Measurements from ENCODE around the gene HLA-DMB.

Gene HLA-DMB

DNA sequence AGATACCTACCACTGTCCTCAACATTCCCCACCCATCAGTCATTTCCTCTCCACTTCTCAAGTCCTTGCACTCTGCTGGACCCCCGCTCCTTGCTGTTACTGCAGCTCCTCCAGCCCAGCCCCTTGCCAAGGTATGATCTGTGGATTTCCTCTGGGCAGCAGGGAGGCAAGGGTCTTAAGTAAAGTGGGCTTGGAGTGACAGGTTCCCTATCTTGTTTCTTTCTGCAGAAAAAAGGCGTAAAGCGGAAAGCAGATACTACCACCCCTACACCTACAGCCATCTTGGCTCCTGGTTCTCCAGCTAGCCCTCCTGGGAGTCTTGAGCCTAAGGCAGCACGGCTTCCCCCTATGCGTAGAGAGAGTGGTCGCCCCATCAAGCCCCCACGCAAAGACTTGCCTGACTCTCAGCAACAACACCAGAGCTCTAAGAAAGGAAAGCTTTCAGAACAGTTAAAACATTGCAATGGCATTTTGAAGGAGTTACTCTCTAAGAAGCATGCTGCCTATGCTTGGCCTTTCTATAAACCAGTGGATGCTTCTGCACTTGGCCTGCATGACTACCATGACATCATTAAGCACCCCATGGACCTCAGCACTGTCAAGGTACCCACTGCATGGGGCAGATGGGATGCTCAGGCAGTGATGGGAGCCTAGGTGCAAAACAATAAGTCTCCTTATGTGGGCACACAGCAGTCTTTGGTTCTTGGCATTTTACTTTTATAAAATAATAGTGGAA lies 35.7 kb upstream of the HLA-DMB start:
- H3K27me3 ChIP-seq (ENCODE audit: insufficient read depth, low read length): no peaks in the 10 kb centered on the region
- H3K4me3 ChIP-seq (ENCODE audit: low read length): no peak overlapping the region
- H2AFZ ChIP-seq (ENCODE audit: low read depth, low read length): no peak overlapping the region
- H3K9me3 ChIP-seq (ENCODE audit: low read length): no peaks in the 10 kb centered on the region
- peaks cover 24% of the 10 kb centered on the region for H3K4me1 ChIP-seq (ENCODE audit: insufficient read depth, low read length)
- peaks cover 90% of the 10 kb centered on the region for H3K36me3 ChIP-seq (ENCODE audit: insufficient read depth, low read length)

DNA sequence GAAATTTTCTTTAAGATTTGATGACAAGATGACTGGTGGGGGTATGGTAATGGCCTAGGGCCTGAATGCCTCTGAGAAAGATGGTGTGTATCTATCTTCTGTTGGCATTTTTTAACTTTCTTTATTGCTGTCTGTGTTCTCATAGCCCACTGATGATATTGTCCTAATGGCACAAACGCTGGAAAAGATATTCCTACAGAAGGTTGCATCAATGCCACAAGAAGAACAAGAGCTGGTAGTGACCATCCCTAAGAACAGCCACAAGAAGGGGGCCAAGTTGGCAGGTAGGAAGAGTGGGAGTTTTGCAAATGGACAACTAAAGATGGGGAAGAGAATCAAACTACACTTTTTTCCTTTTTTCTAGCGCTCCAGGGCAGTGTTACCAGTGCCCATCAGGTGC lies 35.1 kb upstream of the HLA-DMB start:
- H3K27me3 ChIP-seq (ENCODE audit: insufficient read depth, low read length): no peaks in the 10 kb centered on the region
- peaks cover 83% of the 10 kb centered on the region for H3K36me3 ChIP-seq (ENCODE audit: insufficient read depth, low read length)
- H3K9me3 ChIP-seq (ENCODE audit: low read length): no peaks in the 10 kb centered on the region
- H2AFZ ChIP-seq (ENCODE audit: low read depth, low read length): no peak overlapping the region
- peak overlapping the region; percentile 66 for H3K4me3 ChIP-seq (ENCODE audit: low read length)
- H3K4me1 ChIP-seq (ENCODE audit: insufficient read depth, low read length): peaks cover 24% of the 10 kb centered on the region

- H3K4me3 ChIP-seq (ENCODE audit: low read length): peak overlapping the region; percentile 66
- H3K4me1 ChIP-seq (ENCODE audit: insufficient read depth, low read length): peaks cover 24% of the 10 kb centered on the region
- no peaks in the 10 kb centered on the region for H3K9me3 ChIP-seq (ENCODE audit: low read length)
- H3K27me3 ChIP-seq (ENCODE audit: insufficient read depth, low read length): no peaks in the 10 kb centered on the region
- H3K36me3 ChIP-seq (ENCODE audit: insufficient read depth, low read length): peaks cover 72% of the 10 kb centered on the region
- no peak overlapping the region for H2AFZ ChIP-seq (ENCODE audit: low read depth, low read length)
These were observed 33.9 kb upstream of the HLA-DMB start for GRCh38 chr6:32974541-32975308.

DNA sequence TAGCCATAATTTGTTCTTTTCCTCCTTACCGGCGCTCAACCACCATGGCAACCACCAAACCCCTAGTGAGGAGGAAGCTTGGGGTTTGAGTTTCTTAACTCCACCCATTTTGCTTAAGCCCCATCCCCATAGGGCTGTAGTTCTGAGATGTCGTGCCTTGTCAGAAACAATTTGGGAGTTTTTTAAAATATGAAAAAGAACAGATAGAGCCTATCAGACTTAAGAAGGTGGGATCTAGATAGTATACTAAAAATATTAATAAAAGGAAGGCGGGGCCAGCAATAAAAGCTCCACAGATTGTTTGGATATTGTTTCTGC lies 33.1 kb upstream of the HLA-DMB start:
- Histone ChIP-seq H3K4me3 (ENCODE audit: low read length) (peak overlapping the region; percentile 66), H3K27me3 (ENCODE audit: insufficient read depth, low read length) (no peaks in the 10 kb centered on the region), H2AFZ (ENCODE audit: low read depth, low read length) (no peak overlapping the region), H3K36me3 (ENCODE audit: insufficient read depth, low read length) (peaks cover 64% of the 10 kb centered on the region), H3K4me1 (ENCODE audit: insufficient read depth, low read length) (peaks cover 24% of the 10 kb centered on the region), H3K9me3 (ENCODE audit: low read length) (no peaks in the 10 kb centered on the region)

DNA sequence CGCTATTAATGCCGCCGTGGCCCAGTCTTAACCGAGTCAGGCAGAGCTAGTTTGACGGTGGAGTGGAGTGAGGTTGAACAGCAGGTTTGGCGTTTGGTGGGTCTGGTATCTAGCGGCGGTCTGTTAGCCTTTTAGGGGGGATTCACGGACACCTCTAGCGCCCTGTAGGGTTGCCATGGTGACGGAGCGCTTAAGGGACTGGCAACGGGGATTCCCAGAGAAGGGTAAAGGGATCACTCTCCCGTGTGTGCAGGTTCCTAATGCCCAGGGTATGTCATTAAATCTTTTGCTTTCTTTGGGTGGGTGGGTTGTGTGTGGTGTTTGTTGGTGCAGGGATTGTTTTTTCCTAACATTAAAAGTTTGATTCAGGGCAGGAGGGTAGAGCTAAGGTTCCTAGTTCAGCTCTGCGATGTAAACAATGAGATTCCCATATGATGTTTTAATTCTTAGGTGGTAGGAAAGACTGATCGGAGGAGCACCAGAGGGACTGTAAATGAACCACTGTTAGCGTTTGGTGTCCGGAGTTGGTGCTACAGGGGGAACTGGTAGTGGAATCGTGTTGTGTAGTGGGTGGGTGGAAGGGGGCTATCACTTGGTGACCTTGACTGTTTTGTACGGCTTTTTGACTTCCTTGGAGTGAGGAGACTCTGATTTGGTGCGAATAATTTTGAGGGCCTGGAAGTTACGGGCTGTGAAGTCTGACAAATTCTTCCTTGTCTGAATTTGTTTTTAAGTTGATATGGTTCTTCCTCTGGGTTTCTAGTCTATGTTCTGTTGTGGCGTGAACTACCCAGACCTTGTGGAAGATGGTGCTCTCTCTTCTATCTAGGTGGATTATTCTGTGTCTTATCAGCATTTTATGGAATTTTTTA lies 32.6 kb upstream of the HLA-DMB start:
- Histone ChIP-seq H3K27me3 (ENCODE audit: insufficient read depth, low read length) (no peaks in the 10 kb centered on the region), H3K4me3 (ENCODE audit: low read length) (peak overlapping the region; percentile 66), H3K9me3 (ENCODE audit: low read length) (no peaks in the 10 kb centered on the region), H2AFZ (ENCODE audit: low read depth, low read length) (no peak overlapping the region), H3K4me1 (ENCODE audit: insufficient read depth, low read length) (peaks cover 24% of the 10 kb centered on the region), H3K36me3 (ENCODE audit: insufficient read depth, low read length) (peaks cover 59% of the 10 kb centered on the region)

GRCh38 chr6:32972353-32973143 lies 31.7 kb upstream of the HLA-DMB start:
- Histone ChIP-seq H3K4me1 (ENCODE audit: insufficient read depth, low read length) (peaks cover 28% of the 10 kb centered on the region), H3K27me3 (ENCODE audit: insufficient read depth, low read length) (no peaks in the 10 kb centered on the region), H2AFZ (ENCODE audit: low read depth, low read length) (no peak overlapping the region), H3K4me3 (ENCODE audit: low read length) (peak overlapping the region; percentile 66), H3K36me3 (ENCODE audit: insufficient read depth, low read length) (peaks cover 51% of the 10 kb centered on the region), H3K9me3 (ENCODE audit: low read length) (no peaks in the 10 kb centered on the region)

GRCh38 chr6:32971581-32972352 lies 30.9 kb upstream of the HLA-DMB start:
- Histone ChIP-seq H3K4me3 (ENCODE audit: low read length) (peak overlapping the region; percentile 74), H3K4me1 (ENCODE audit: insufficient read depth, low read length) (peaks cover 33% of the 10 kb centered on the region), H3K27me3 (ENCODE audit: insufficient read depth, low read length) (no peaks in the 10 kb centered on the region), H3K36me3 (ENCODE audit: insufficient read depth, low read length) (peaks cover 43% of the 10 kb centered on the region), H2AFZ (ENCODE audit: low read depth, low read length) (no peak overlapping the region), H3K9me3 (ENCODE audit: low read length) (no peaks in the 10 kb centered on the region)

DNA sequence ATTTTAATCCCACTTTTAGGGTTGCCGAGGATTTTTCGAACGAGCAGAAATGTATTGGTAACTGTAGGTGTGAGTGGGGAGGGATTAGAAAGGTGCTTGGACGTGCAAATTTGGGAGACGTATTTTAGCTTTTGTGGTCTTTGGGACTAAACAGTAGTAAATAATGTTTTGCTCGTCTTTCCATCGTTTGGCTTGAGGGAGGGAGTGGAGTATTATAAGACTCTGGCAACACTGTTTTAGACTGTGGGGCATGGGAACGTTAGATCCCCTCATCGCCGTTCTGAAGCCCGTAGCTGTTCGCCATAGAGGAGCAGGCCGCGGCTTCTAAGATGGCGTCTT lies 30.4 kb upstream of the HLA-DMB start:
- H2AFZ ChIP-seq (ENCODE audit: low read depth, low read length): no peak overlapping the region
- no peaks in the 10 kb centered on the region for H3K27me3 ChIP-seq (ENCODE audit: insufficient read depth, low read length)
- H3K9me3 ChIP-seq (ENCODE audit: low read length): no peaks in the 10 kb centered on the region
- peaks cover 27% of the 10 kb centered on the region for H3K4me1 ChIP-seq (ENCODE audit: insufficient read depth, low read length)
- peak overlapping the region; percentile 74 for H3K4me3 ChIP-seq (ENCODE audit: low read length)
- H3K36me3 ChIP-seq (ENCODE audit: insufficient read depth, low read length): peaks cover 37% of the 10 kb centered on the region

DNA sequence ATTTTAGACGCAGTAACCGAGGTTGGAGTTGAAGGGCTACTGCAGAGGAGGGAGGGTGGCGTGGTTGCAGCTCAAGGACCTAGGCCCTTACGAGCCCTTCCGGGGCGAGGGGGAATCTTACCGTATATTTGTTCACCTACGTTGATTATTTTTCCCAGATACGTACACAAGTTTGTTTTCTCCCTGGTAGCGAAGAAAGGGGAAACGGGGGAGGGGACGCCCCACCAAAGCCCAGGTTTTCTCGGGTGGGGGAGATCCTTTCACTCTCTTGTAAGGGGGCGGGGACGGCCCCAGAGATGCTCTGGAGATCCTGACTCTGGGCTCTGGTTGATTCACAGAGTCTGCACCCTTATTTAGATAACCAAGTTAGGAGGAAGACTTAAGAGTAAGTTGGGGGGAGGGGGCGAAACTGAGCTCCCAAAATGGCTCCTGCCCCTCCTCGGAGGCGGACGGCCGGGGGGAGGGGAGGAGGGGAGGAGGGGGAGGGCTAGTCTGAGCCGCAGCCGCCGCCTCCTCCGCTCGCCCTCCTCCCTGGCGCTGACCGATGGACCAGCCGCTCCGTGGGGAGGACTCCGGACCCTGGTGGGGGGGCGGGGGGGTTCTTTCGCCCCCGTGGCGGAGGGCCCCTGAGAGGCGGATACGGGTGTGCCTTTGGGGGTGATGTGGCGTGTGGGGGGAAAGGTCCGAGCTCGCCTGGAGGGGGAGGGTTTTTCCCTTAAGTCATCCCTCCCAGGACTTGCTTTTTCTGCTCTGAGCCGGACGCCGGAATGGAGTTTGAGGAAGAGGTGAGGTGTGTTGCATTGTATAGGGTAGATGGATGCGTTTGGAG lies 29.8 kb upstream of the HLA-DMB start:
- Histone ChIP-seq H3K36me3 (ENCODE audit: insufficient read depth, low read length) (peaks cover 32% of the 10 kb centered on the region), H3K27me3 (ENCODE audit: insufficient read depth, low read length) (no peaks in the 10 kb centered on the region), H2AFZ (ENCODE audit: low read depth, low read length) (no peak overlapping the region), H3K4me3 (ENCODE audit: low read length) (peak overlapping the region; percentile 74), H3K9me3 (ENCODE audit: low read length) (no peaks in the 10 kb centered on the region), H3K4me1 (ENCODE audit: insufficient read depth, low read length) (peaks cover 22% of the 10 kb centered on the region)

DNA sequence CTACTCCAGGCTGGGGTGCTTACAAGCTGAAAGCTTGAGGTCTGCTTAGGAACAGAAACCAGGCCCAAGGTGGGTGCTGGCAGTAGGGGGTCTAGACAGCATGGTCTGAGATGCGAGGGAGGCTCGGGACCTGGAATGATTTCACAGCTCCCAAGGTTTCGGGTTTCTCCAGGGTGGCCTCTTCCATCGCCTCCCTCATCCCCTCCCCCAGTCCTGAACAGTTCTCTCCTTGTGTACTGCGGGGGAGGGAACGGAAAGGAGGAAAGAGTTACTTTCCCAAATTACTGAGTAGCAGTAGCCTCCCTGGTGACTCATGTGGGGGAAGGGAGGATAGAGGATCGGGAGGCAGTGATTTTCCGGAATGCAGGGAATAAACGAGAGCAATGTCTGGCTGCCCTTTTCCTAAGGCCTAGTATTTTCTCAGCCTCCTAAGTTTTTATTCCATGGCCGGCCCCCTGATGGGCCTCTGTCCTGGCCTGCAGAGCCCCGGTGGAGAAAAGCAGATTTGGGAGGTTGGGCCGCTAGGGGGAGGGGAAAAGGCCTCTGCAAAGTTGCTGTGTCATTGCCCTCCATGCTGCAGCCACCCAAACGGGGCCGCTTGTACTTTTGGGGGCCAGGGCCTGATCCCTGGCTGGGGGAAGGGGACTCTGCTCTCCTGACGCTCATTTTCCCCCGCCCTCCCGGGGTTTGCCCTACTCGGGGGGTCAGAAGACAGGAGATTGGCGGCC lies 29.0 kb upstream of the HLA-DMB start:
- Histone ChIP-seq H3K27me3 (ENCODE audit: insufficient read depth, low read length) (no peaks in the 10 kb centered on the region), H3K9me3 (ENCODE audit: low read length) (no peaks in the 10 kb centered on the region), H3K4me1 (ENCODE audit: insufficient read depth, low read length) (peaks cover 14% of the 10 kb centered on the region), H3K36me3 (ENCODE audit: insufficient read depth, low read length) (peaks cover 24% of the 10 kb centered on the region), H2AFZ (ENCODE audit: low read depth, low read length) (no peak overlapping the region), H3K4me3 (ENCODE audit: low read length) (peak overlapping the region; percentile 74)

Measured in neuron (in vitro differentiated cells).